ENCODE results near the gene KIF19. TPM values are rescaled to one million over a fixed set of nuclear protein-coding genes. Genes with fewer than 3 reads are reported as not detected.

The KIF19 gene
- total RNA-seq, 4 donors from 2014 or later: 0.41 to 1.8 (median 0.62) TPM; not detected in 1

DNA sequence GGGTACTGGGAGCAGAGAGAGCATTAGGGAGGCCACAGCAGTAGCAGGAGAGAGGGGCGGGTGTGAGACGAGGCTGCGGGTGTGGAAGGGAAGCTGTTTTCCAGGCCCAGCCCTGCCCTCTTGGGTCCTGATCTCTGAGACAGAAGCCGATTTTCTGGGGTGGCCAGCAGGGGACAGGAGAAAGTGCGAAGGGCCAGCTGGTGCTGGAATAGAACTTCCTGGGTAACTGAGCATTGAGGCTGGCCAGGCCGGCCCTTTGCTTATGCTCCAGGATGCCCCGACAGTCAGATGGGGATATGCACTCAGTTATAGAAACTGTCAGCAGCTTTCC lies 34.8 kb downstream of the KIF19 start:
- intact Hi-C loops (cut with DNase I; ENCODE audit: low total_unique reads) (loop anchor here (1.0 to 10.0 kb wide), 2 partner anchors 60 to 146 kb away; partner anchors contain the start of gene TTYH2), in situ Hi-C loops (cut with MboI; ENCODE audit: low sequenced_read_pairs in 4 of 4) (loop anchor here (10.0 to 25.0 kb wide), 3 partner anchors 56 to 156 kb away; partner anchors contain the start of genes RPL38 (in 3 of the 4) and TTYH2 (in 1 of the 4))
- no peak for TF ChIP-seq POLR2A (IDR thresholded peaks at IDR 0.05)
- no peak for TF ChIP-seq CTCF (IDR thresholded peaks at IDR 0.05 in 4 of 5, conservative IDR thresholded peaks at IDR 0.05 in 1 of 5)

DNA sequence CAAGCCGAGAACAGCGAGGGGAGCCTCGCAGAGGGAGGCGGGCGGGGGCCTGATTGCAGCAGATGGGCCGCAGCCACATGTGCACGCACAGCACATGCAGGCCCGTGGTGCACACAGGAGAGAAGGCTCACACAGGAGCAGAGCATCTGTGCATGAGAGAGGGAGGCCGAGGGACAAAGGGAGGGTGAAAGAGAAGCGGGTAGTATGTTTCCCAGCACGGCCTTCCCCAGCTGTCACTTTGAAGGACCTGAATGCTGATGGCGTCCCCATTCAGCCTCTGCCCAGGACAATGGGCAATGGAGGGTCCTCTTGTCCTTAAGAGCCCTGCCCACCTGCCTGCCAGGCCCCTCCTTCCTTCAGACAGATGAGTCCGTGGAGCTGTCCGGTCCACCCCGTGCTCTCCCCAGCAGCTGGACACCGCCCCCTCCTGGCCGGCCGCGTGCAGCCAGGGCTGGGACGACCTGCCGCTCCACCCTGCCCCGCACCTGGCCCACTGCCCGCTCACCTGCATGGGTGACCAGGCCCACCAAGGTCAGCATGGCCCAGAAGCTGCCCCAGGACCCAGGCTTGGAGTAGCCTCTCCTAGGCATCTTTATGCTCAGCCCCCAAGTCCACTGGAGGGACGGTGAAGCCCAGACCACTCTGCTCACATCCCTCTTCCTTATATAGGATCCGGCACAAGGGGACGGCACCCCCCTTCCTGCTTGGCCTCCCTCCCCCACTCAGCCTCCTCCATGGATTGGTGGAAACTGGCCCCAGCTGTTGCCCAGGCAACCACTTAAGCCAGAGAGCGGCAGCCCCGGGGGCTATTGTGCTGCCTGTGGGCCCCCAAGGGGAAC lies 35.4 kb downstream of the KIF19 start, which contains the start of gene BTBD17:
TSS of gene BTBD17 (minus strand) at position 639 of the 839 bp plus-strand sequence. CDS start at position 590, 49 bp downstream.
- ATAC-seq (peak in 1 of 2 donors; percentile 53), DNase-seq (peak; percentile 13 to 39)
- Histone ChIP-seq H3K9me3 (no peaks in the 10 kb centered on the region), H3K27me3 (peaks cover 38 to 41% (median 38%) of the 10 kb centered on the region in 3 donors), H3K4me3 (no peak within 1 kb of the TSS), H3K4me1 (no peaks in the 10 kb centered on the region), H3K36me3 (no peaks in the 10 kb centered on the region), H3K27ac (no peak within 1 kb of the TSS)
- intact Hi-C loops (cut with DNase I; ENCODE audit: low total_unique reads) (loop anchor here (1.0 to 10.0 kb wide), 2 partner anchors 60 to 147 kb away; partner anchors contain the start of gene TTYH2), in situ Hi-C loops (cut with MboI; ENCODE audit: low sequenced_read_pairs in 4 of 4) (loop anchor here (10.0 to 25.0 kb wide), 3 partner anchors 57 to 157 kb away; partner anchors contain the start of genes RPL38 (in 3 of the 4) and TTYH2 (in 1 of the 4))
- TF ChIP-seq CTCF (IDR thresholded peaks at IDR 0.05 in 4 of 5, conservative IDR thresholded peaks at IDR 0.05 in 1 of 5): peak; percentile 22 to 80 (median 70)
- no peak for TF ChIP-seq POLR2A (IDR thresholded peaks at IDR 0.05)

More for the DNA sequence above, 34.8 kb downstream of the KIF19 start:
- DNase-seq: no peak
- H3K36me3 ChIP-seq: no peaks in the 10 kb centered on the region
- H3K9me3 ChIP-seq: no peaks in the 10 kb centered on the region
- ATAC-seq: no peak
- H3K4me3 ChIP-seq: no peak overlapping the region
- peaks cover 41 to 47% (median 43%) of the 10 kb centered on the region in 3 donors for H3K27me3 ChIP-seq
- no peaks in the 10 kb centered on the region for H3K4me1 ChIP-seq
- H3K27ac ChIP-seq: no peak overlapping the region

DNA sequence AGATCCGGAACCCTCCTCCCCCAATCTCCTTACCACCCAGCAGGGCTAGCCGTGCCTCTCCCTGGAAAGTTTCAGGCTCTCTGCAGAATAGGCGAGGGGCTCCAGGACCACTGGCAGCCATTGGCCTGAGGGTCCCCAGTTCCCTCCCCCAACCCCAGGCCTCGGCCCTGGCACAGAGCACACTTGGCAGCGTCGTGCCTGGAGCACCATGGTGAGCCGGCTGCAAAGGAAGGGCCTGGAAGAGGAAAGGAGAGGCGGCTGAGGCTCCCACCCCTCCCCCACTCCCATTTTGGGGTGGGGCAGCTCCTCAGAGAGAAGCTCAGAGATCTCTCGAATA lies 36.0 kb downstream of the KIF19 start:
- H3K27me3 ChIP-seq: peaks cover 34 to 39% (median 35%) of the 10 kb centered on the region in 3 donors
- H3K27ac ChIP-seq: no peak overlapping the region
- no peak for TF ChIP-seq POLR2A (IDR thresholded peaks at IDR 0.05)
- no peak for TF ChIP-seq CTCF (IDR thresholded peaks at IDR 0.05 in 4 of 5, conservative IDR thresholded peaks at IDR 0.05 in 1 of 5)
- H3K9me3 ChIP-seq: no peaks in the 10 kb centered on the region
- in situ Hi-C loops (cut with MboI; ENCODE audit: low sequenced_read_pairs in 4 of 4) (loop anchor here (10.0 to 25.0 kb wide), 3 partner anchors 57 to 157 kb away; partner anchors contain the start of genes RPL38 (in 3 of the 4) and TTYH2 (in 1 of the 4)), intact Hi-C loops (cut with DNase I; ENCODE audit: low total_unique reads) (loop anchor here (10.0 kb wide), 1 partner anchor 147 kb away; the partner anchor contains the start of gene TTYH2)
- H3K4me1 ChIP-seq: no peaks in the 10 kb centered on the region
- no peak overlapping the region for H3K4me3 ChIP-seq
- ATAC-seq: no peak
- no peaks in the 10 kb centered on the region for H3K36me3 ChIP-seq
- no peak for DNase-seq

DNA sequence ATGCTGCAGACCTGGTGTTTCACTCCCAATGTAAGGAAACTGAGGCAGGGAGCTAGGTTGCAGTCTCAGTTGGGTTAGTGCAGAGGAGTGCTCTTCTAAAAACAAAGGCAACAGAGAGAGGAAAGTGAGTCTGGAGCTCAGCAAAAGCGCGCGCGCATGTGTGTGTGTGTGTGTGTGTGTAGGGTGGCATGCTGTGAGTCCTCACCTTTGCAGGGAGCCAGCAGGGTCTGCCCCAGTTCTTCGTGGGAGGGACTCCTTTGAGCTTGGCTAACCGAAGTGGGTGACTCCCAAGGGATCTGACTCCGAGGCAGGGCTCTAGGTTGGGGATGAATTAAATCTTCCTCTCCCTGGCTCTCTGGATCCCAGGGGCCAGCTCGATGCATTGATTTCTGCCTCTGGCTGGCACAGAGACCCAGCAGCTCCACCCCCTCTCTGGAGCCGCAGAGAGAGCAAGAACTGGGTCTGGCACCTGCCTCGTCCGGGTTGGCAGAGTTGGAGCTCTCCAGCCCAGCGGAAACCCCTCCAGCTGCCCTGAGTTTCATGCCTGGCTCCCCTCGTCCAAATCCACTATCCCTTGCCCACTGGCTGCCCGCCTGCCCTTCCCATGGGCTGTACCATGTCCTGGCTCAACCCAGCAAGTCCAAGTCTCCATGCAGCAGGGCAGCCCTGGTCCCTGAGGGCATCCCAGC lies 36.9 kb downstream of the KIF19 start:
- TF ChIP-seq POLR2A (IDR thresholded peaks at IDR 0.05) (no peak), CTCF (IDR thresholded peaks at IDR 0.05 in 4 of 5, conservative IDR thresholded peaks at IDR 0.05 in 1 of 5) (no peak)
- in situ Hi-C loops (cut with MboI; ENCODE audit: low sequenced_read_pairs in 4 of 4) (loop anchor here (10.0 to 25.0 kb wide), 3 partner anchors 58 to 158 kb away; partner anchors contain the start of genes RPL38 (in 3 of the 4) and TTYH2 (in 1 of the 4)), intact Hi-C loops (cut with DNase I; ENCODE audit: low total_unique reads) (loop anchor here (10.0 kb wide), 1 partner anchor 148 kb away; the partner anchor contains the start of gene TTYH2)
- Histone ChIP-seq H3K36me3 (no peaks in the 10 kb centered on the region), H3K9me3 (no peaks in the 10 kb centered on the region), H3K4me3 (no peak overlapping the region), H3K27ac (no peak overlapping the region), H3K4me1 (no peaks in the 10 kb centered on the region), H3K27me3 (peaks cover 25 to 32% (median 26%) of the 10 kb centered on the region in 3 donors)
- DNase-seq: no peak
- ATAC-seq: no peak
